Measurements from ENCODE around the gene BAD.
A peak's percentile ranks its signal among the peaks of the same experiment; 100 is the strongest.
"Not testable (repeated sequence)": the region's sequence is repeated elsewhere in the genome, so short reads cannot be mapped to it uniquely, and the experiment has no call there.

BAD gene

GRCh38 chr11:64314805-64315561 lies 30.5 kb upstream of the BAD start:
- FAIRE-seq = no peak

- FAIRE-seq = no peak
These were observed 29.8 kb upstream of the BAD start for GRCh38 chr11:64314146-64314804.

- no peak for FAIRE-seq
These were observed 29.2 kb upstream of the BAD start for GRCh38 chr11:64313491-64314145.

- no peak for FAIRE-seq
These were observed 28.5 kb upstream of the BAD start for GRCh38 chr11:64312947-64313346.

- not testable (repeated sequence) for FAIRE-seq
These were observed 23.3 kb upstream of the BAD start for GRCh38 chr11:64307795-64308194.

- FAIRE-seq = no peak
These were observed 22.6 kb upstream of the BAD start for GRCh38 chr11:64306876-64307622.

- no peak for FAIRE-seq
These were observed 22.1 kb upstream of the BAD start for GRCh38 chr11:64306563-64306875.

- no peak for FAIRE-seq
These were observed 21.5 kb upstream of the BAD start for GRCh38 chr11:64305691-64306562.

GRCh38 chr11:64305075-64305690 lies 20.7 kb upstream of the BAD start, which contains the start of gene ESRRA:
Gene ESRRA, plus strand, starts transcription at chr11:64305524. Its CDS starts 1,656 bp downstream, at chr11:64307180.
- peak; percentile 47 for FAIRE-seq

- no peak for FAIRE-seq
These were observed 20.0 kb upstream of the BAD start for GRCh38 chr11:64304316-64305072.

GRCh38 chr11:64304032-64304315 lies 19.5 kb upstream of the BAD start:
- no peak for FAIRE-seq

GRCh38 chr11:64303109-64304031 lies 18.9 kb upstream of the BAD start:
- FAIRE-seq = no peak

- FAIRE-seq = no peak
These were observed 15.6 kb upstream of the BAD start, which contains the start of gene CATSPERZ for GRCh38 chr11:64299847-64300648. Gene CATSPERZ, plus strand, starts transcription at chr11:64300358. Its CDS starts 53 bp downstream, at chr11:64300411.

GRCh38 chr11:64298966-64299846 lies 14.7 kb upstream of the BAD start:
- FAIRE-seq = no peak

GRCh38 chr11:64297699-64298358 lies 13.4 kb upstream of the BAD start:
- no peak for FAIRE-seq

GRCh38 chr11:64296830-64297698 lies 12.6 kb upstream of the BAD start:
- FAIRE-seq = no peak

All from A204.1 (cell line).